ENCODE data around the gene NLGN3.

The NLGN3 gene

GRCh38 chrX:71106427-71106826 is 38.2 kb upstream of the NLGN3 start, which contains the start of gene CXorf65:
Gene CXorf65 (minus strand): TSS chrX:71106740. CDS start chrX:71106556, 184 bp downstream.
- no peak for TF ChIP-seq CTCF (IDR thresholded peaks at IDR 0.05; ENCODE audit: extremely low read depth, insufficient read depth, missing control alignments)
- no peak for DNase-seq (ENCODE audit: low spot score)
- in situ Hi-C loops (cut with MboI; ENCODE audit: low pct_unique_long_range_greater_than_20kb, low sequenced_read_pairs, unreplicated experiment), result no loop called here

- DNase-seq (ENCODE audit: low spot score), result no peak
- no peak for TF ChIP-seq CTCF (IDR thresholded peaks at IDR 0.05; ENCODE audit: extremely low read depth, insufficient read depth, missing control alignments)
- in situ Hi-C loops (cut with MboI; ENCODE audit: low pct_unique_long_range_greater_than_20kb, low sequenced_read_pairs, unreplicated experiment), result no loop called here
Observed at GRCh38 chrX:71107245-71107644, 37.4 kb upstream of the NLGN3 start.

- DNase-seq (ENCODE audit: low spot score), result no peak
- TF ChIP-seq CTCF (IDR thresholded peaks at IDR 0.05; ENCODE audit: extremely low read depth, insufficient read depth, missing control alignments), result no peak
- in situ Hi-C loops (cut with MboI; ENCODE audit: low pct_unique_long_range_greater_than_20kb, low sequenced_read_pairs, unreplicated experiment), result no loop called here
Observed at GRCh38 chrX:71107762-71108360, 36.8 kb upstream of the NLGN3 start.

GRCh38 chrX:71109051-71109450 is 35.6 kb upstream of the NLGN3 start:
- in situ Hi-C loops (cut with MboI; ENCODE audit: low pct_unique_long_range_greater_than_20kb, low sequenced_read_pairs, unreplicated experiment), result no loop called here
- no peak for TF ChIP-seq CTCF (IDR thresholded peaks at IDR 0.05; ENCODE audit: extremely low read depth, insufficient read depth, missing control alignments)
- no peak for DNase-seq (ENCODE audit: low spot score)

- TF ChIP-seq CTCF (IDR thresholded peaks at IDR 0.05; ENCODE audit: extremely low read depth, insufficient read depth, missing control alignments), result no peak
- DNase-seq (ENCODE audit: low spot score), result peak; percentile 74
- in situ Hi-C loops (cut with MboI; ENCODE audit: low pct_unique_long_range_greater_than_20kb, low sequenced_read_pairs, unreplicated experiment), result no loop called here
Observed at GRCh38 chrX:71111141-71111843, 33.3 kb upstream of the NLGN3 start, which contains the start of gene IL2RG. Gene IL2RG (minus strand): TSS chrX:71111577. CDS start chrX:71111539, 38 bp downstream.

GRCh38 chrX:71111921-71112431 is 32.7 kb upstream of the NLGN3 start:
- in situ Hi-C loops (cut with MboI; ENCODE audit: low pct_unique_long_range_greater_than_20kb, low sequenced_read_pairs, unreplicated experiment), result no loop called here
- no peak for DNase-seq (ENCODE audit: low spot score)
- no peak for TF ChIP-seq CTCF (IDR thresholded peaks at IDR 0.05; ENCODE audit: extremely low read depth, insufficient read depth, missing control alignments)
